Activated CD8-positive, alpha-beta memory T cell treated with anti-CD3 and anti-CD28 coated beads, Interleukin-2, amount 50 U/mL, for 48 hours (primary cell): ENCODE results near the gene VTCN1.

Experiments
- DNase-seq: peaks from one replicate; pipeline ENCODE4 v3.0.0-alpha.2; 2020

The VTCN1 gene

GRCh38 chr1:117208580-117208979 is 2.1 kb downstream of the VTCN1 start:
- no peak for DNase-seq

- DNase-seq: no peak
These were observed 5.4 kb downstream of the VTCN1 start for GRCh38 chr1:117205368-117205767.

- DNase-seq: no peak
These were observed 8.9 kb downstream of the VTCN1 start for GRCh38 chr1:117201808-117202207.

GRCh38 chr1:117198097-117198496 is 12.6 kb downstream of the VTCN1 start:
- DNase-seq: no peak

GRCh38 chr1:117189726-117190125 is 21.0 kb downstream of the VTCN1 start:
- no peak for DNase-seq

- DNase-seq: no peak
These were observed 21.8 kb downstream of the VTCN1 start for GRCh38 chr1:117188816-117189437.

- no peak for DNase-seq
These were observed 22.4 kb downstream of the VTCN1 start for GRCh38 chr1:117188170-117188815.

GRCh38 chr1:117183112-117183511 is 27.6 kb downstream of the VTCN1 start:
- no peak for DNase-seq

GRCh38 chr1:117182319-117182718 is 28.4 kb downstream of the VTCN1 start:
- no peak for DNase-seq

GRCh38 chr1:117181630-117182041 is 29.1 kb downstream of the VTCN1 start:
- no peak for DNase-seq

GRCh38 chr1:117180147-117180967 is 30.4 kb downstream of the VTCN1 start:
- no peak for DNase-seq

GRCh38 chr1:117179471-117179870 is 31.3 kb downstream of the VTCN1 start:
- no peak for DNase-seq

GRCh38 chr1:117178756-117179155 is 32.0 kb downstream of the VTCN1 start:
- no peak for DNase-seq

- no peak for DNase-seq
These were observed 33.4 kb downstream of the VTCN1 start for GRCh38 chr1:117177376-117177775.

GRCh38 chr1:117176579-117176978 is 34.1 kb downstream of the VTCN1 start:
- DNase-seq: no peak

- DNase-seq: no peak
These were observed 35.9 kb downstream of the VTCN1 start for GRCh38 chr1:117174851-117175250.

- no peak for DNase-seq
These were observed 37.0 kb downstream of the VTCN1 start for GRCh38 chr1:117173691-117174090.

GRCh38 chr1:117173006-117173405 is 37.7 kb downstream of the VTCN1 start:
- no peak for DNase-seq

- DNase-seq: no peak
These were observed 38.7 kb downstream of the VTCN1 start for GRCh38 chr1:117171900-117172511.

GRCh38 chr1:117169871-117170596 is 40.7 kb downstream of the VTCN1 start:
- no peak for DNase-seq

GRCh38 chr1:117167402-117167801 is 43.3 kb downstream of the VTCN1 start:
- no peak for DNase-seq

GRCh38 chr1:117166076-117166475 is 44.7 kb downstream of the VTCN1 start:
- DNase-seq: no peak

- no peak for DNase-seq
These were observed 46.5 kb downstream of the VTCN1 start for GRCh38 chr1:117164209-117164608.
